Measurements from ENCODE around the gene COL4A1.

- no peak for TF ChIP-seq YY1 (IDR thresholded peaks at IDR 0.05; ENCODE audit: insufficient read depth, insufficient read length)
- no peak for TF ChIP-seq ZNF274 (IDR thresholded peaks at IDR 0.05; ENCODE audit: low read depth, low read length)
- no peak for TF ChIP-seq SUZ12 (IDR thresholded peaks at IDR 0.05; ENCODE audit: extremely low read depth, insufficient read depth, insufficient read length)
These were observed 58.4 kb downstream of the COL4A1 start for GRCh38 chr13:110248449-110249143.
